Subcutaneous abdominal adipose tissue (tissue), 5 donors: Measurements from ENCODE around the gene SYNPO2.

Experiments
- H3K27ac ChIP-seq: one replicate; pipeline ENCODE4 v1.7.0; 2013; ENCODE audit warnings: low read depth, mild to moderate bottlenecking, inconsistent platforms, low read length, moderate library complexity
- H3K27me3 ChIP-seq, 5 donors: one replicate each; pipeline ENCODE4 v1.7.0; 2013; ENCODE audit warnings: low read length in 5 of 5, inconsistent platforms in 1 of 5; ENCODE audit not compliant: control insufficient read depth in 5 of 5, insufficient read depth in 4 of 5
- H3K36me3 ChIP-seq, 5 donors: one replicate each; pipeline ENCODE4 v1.7.0; 2013; ENCODE audit warnings: low read length in 5 of 5; ENCODE audit not compliant: control insufficient read depth in 5 of 5, insufficient read depth in 5 of 5
- H3K4me1 ChIP-seq, 5 donors: one replicate each; pipeline ENCODE4 v1.7.0; 2013; ENCODE audit warnings: low read length in 5 of 5, mild to moderate bottlenecking in 3 of 5, moderate library complexity in 1 of 5; ENCODE audit not compliant: control insufficient read depth in 5 of 5, insufficient read depth in 5 of 5
- H3K4me3 ChIP-seq, 5 donors: one replicate each; pipeline ENCODE4 v1.7.0; 2013; ENCODE audit warnings: low read length in 5 of 5, low read depth in 1 of 5
- H3K9ac ChIP-seq, 5 donors: one replicate each; pipeline ENCODE4 v1.7.0; 2013; ENCODE audit warnings: low read length in 5 of 5, mild to moderate bottlenecking in 4 of 5, moderate library complexity in 3 of 5
- H3K9me3 ChIP-seq, 5 donors: one replicate each; pipeline ENCODE4 v1.7.0; 2013; ENCODE audit warnings: low read length in 5 of 5; ENCODE audit not compliant: control insufficient read depth in 5 of 5
- donor health status: healthy.
- donor health status: healthy.
- donor health status: healthy.
- donor health status: healthy.
- donor health status: healthy.

The SYNPO2 gene

GRCh38 chr4:118920247-118920646 is 31.6 kb downstream of the SYNPO2 start:
- no peak overlapping the region for H3K9ac ChIP-seq
- no peaks in the 10 kb centered on the region for H3K9me3 ChIP-seq
- no peak overlapping the region for H3K27ac ChIP-seq
- no peak overlapping the region for H3K4me3 ChIP-seq
- peaks cover 0 to 8% (median 0%) of the 10 kb centered on the region in 5 donors for H3K4me1 ChIP-seq
- H3K27me3 ChIP-seq = no peaks in the 10 kb centered on the region
- H3K36me3 ChIP-seq = no peaks in the 10 kb centered on the region

- H3K9ac ChIP-seq = no peak overlapping the region
- H3K9me3 ChIP-seq = no peaks in the 10 kb centered on the region
- H3K36me3 ChIP-seq = no peaks in the 10 kb centered on the region
- no peaks in the 10 kb centered on the region for H3K27me3 ChIP-seq
- H3K4me3 ChIP-seq = no peak overlapping the region
- H3K4me1 ChIP-seq = peaks cover 0 to 8% (median 0%) of the 10 kb centered on the region in 5 donors
- H3K27ac ChIP-seq = no peak overlapping the region
Measured at GRCh38 chr4:118921786-118922185, 33.1 kb downstream of the SYNPO2 start.

- Histone ChIP-seq H3K9ac (no peak overlapping the region), H3K4me3 (no peak overlapping the region), H3K9me3 (no peaks in the 10 kb centered on the region), H3K27me3 (no peaks in the 10 kb centered on the region), H3K36me3 (no peaks in the 10 kb centered on the region), H3K4me1 (no peaks in the 10 kb centered on the region), H3K27ac (no peak overlapping the region)
Measured at GRCh38 chr4:118923891-118924290, 35.2 kb downstream of the SYNPO2 start.

- Histone ChIP-seq H3K4me1 (no peaks in the 10 kb centered on the region), H3K9me3 (no peaks in the 10 kb centered on the region), H3K36me3 (no peaks in the 10 kb centered on the region), H3K9ac (no peak overlapping the region), H3K27ac (no peak overlapping the region), H3K27me3 (no peaks in the 10 kb centered on the region), H3K4me3 (no peak overlapping the region)
Measured at GRCh38 chr4:118927974-118928373, 39.3 kb downstream of the SYNPO2 start.

GRCh38 chr4:118930255-118930654 is 41.6 kb downstream of the SYNPO2 start:
- H3K27me3 ChIP-seq = no peaks in the 10 kb centered on the region
- H3K9ac ChIP-seq = no peak overlapping the region
- no peaks in the 10 kb centered on the region for H3K4me1 ChIP-seq
- no peak overlapping the region for H3K4me3 ChIP-seq
- no peaks in the 10 kb centered on the region for H3K9me3 ChIP-seq
- H3K27ac ChIP-seq = no peak overlapping the region
- H3K36me3 ChIP-seq = no peaks in the 10 kb centered on the region

GRCh38 chr4:118931786-118932185 is 43.1 kb downstream of the SYNPO2 start:
- Histone ChIP-seq H3K27ac (no peak overlapping the region), H3K4me3 (no peak overlapping the region), H3K36me3 (no peaks in the 10 kb centered on the region), H3K27me3 (no peaks in the 10 kb centered on the region), H3K4me1 (no peaks in the 10 kb centered on the region), H3K9me3 (no peaks in the 10 kb centered on the region), H3K9ac (no peak overlapping the region)

- Histone ChIP-seq H3K36me3 (no peaks in the 10 kb centered on the region), H3K27ac (no peak overlapping the region), H3K4me1 (peaks cover 0 to under 1% (median 0%) of the 10 kb centered on the region in 5 donors), H3K4me3 (no peak overlapping the region), H3K9ac (no peak overlapping the region), H3K9me3 (no peaks in the 10 kb centered on the region), H3K27me3 (no peaks in the 10 kb centered on the region)
Measured at GRCh38 chr4:118935819-118936218, 47.2 kb downstream of the SYNPO2 start.

GRCh38 chr4:118936406-118936805 is 47.8 kb downstream of the SYNPO2 start:
- no peaks in the 10 kb centered on the region for H3K9me3 ChIP-seq
- no peak overlapping the region for H3K9ac ChIP-seq
- H3K4me3 ChIP-seq = no peak overlapping the region
- H3K4me1 ChIP-seq = peaks cover 0 to 4% (median under 1%) of the 10 kb centered on the region in 5 donors
- H3K27me3 ChIP-seq = no peaks in the 10 kb centered on the region
- H3K36me3 ChIP-seq = no peaks in the 10 kb centered on the region
- no peak overlapping the region for H3K27ac ChIP-seq

GRCh38 chr4:118939169-118939783 is 50.6 kb downstream of the SYNPO2 start:
- Histone ChIP-seq H3K4me3 (no peak overlapping the region), H3K27ac (no peak overlapping the region), H3K9ac (no peak overlapping the region), H3K36me3 (no peaks in the 10 kb centered on the region), H3K9me3 (no peaks in the 10 kb centered on the region), H3K4me1 (peaks cover 0 to 5% (median 4%) of the 10 kb centered on the region in 5 donors), H3K27me3 (no peaks in the 10 kb centered on the region)

- Histone ChIP-seq H3K9ac (no peak overlapping the region), H3K4me3 (no peak overlapping the region)
Measured at GRCh38 chr4:118941149-118941548, 52.5 kb downstream of the SYNPO2 start.

More at GRCh38 chr4:118941149-118941548, 52.5 kb downstream of the SYNPO2 start:
- no peaks in the 10 kb centered on the region for H3K27me3 ChIP-seq
- no peaks in the 10 kb centered on the region for H3K36me3 ChIP-seq
- no peak overlapping the region for H3K27ac ChIP-seq
- H3K4me1 ChIP-seq = peaks cover 0 to 5% (median 4%) of the 10 kb centered on the region in 5 donors
- no peaks in the 10 kb centered on the region for H3K9me3 ChIP-seq
